Transverse colon (tissue), 4 donors: ENCODE data around the gene TMED8. TPM values are rescaled to one million over a fixed set of nuclear protein-coding genes. Genes with fewer than 3 reads are reported as not detected.

Experiments
- DNase-seq: peaks from one replicate; pipeline ENCODE4 v3.0.0-alpha.2; 2019
- H3K27ac ChIP-seq, 4 donors: fragments of 200-600 bp; sonication (generic); 2 replicates each; pipeline ENCODE4 v1.5.1; 2016 to 2018; ENCODE audit warnings: inconsistent platforms in 4 of 4
- H3K27me3 ChIP-seq: fragments of 200-600 bp; sonication (generic); 2 replicates; pipeline ENCODE4 v1.5.1; 2017; ENCODE audit warnings: inconsistent platforms
- H3K36me3 ChIP-seq, 4 donors: fragments of 200-600 bp; sonication (generic); 2 replicates each; pipeline ENCODE4 v1.5.1; 2017 to 2019; ENCODE audit warnings: inconsistent platforms in 4 of 4
- H3K4me1 ChIP-seq, 4 donors: fragments of 200-600 bp; sonication (generic); 2 replicates each; pipeline ENCODE4 v1.5.1; 2017 to 2020; ENCODE audit warnings: inconsistent platforms in 4 of 4
- H3K4me3 ChIP-seq, 4 donors: fragments of 200-600 bp; sonication (generic); 1 replicate in 1 of 4; 2 replicates in 3 of 4; pipeline versions ENCODE4 v1.5.1 to v1.6.1; 2017 to 2019; ENCODE audit warnings: inconsistent platforms in 4 of 4
- H3K9me3 ChIP-seq, 2 donors: fragments of 200-600 bp; sonication (generic); 2 replicates each; pipeline ENCODE4 v1.5.1; 2017 to 2019; ENCODE audit warnings: inconsistent platforms in 2 of 2
- EP300 ChIP-seq: sonication (generic); formaldehyde crosslinking; IDR thresholded peaks from one replicate; pipeline ENCODE4 v1.6.1; 2017; ENCODE audit warnings: antibody characterized with exemption, low read depth
- POLR2A ChIP-seq: fragments of 450-650 bp; IDR thresholded peaks from one replicate; pipeline ENCODE4 v1.6.1; 2016; ENCODE audit warnings: antibody characterized with exemption, mild to moderate bottlenecking, moderate library complexity
- POLR2AphosphoS5 ChIP-seq, 3 donors: sonication (generic); formaldehyde crosslinking; IDR thresholded peaks; one replicate each; pipeline ENCODE4 v1.6.1; 2016; ENCODE audit warnings: antibody characterized with exemption in 3 of 3
- WGBS, 2 donors: methylation state at CpG; one replicate each; pipeline ENCODE4 v1.1.5; 2018; ENCODE audit warnings: low coverage in 1 of 2; 5-methylcytosine and 5-hydroxymethylcytosine counted together
- in situ Hi-C, 4 donors: fragments of 200-750 bp; cut with MboI; loops; one replicate each; pipeline versions ENCODE4 v1.15.0 to v1.15.1; 2017; ENCODE audit warnings: low sequenced_read_pairs in 3 of 4, low pct_ligation_motif_present in 1 of 4, low pct_unique_long_range_greater_than_20kb in 1 of 4
- intact Hi-C: fragments of 100-400 bp; cut with DNase I; formaldehyde crosslinking; loops from one replicate; pipeline ENCODE4 v1.15.1; 2023; ENCODE audit warnings: low total_unique reads
- total RNA-seq, 4 donors: library from RNA; depleted of rRNA; stranded (reverse); fragments of >200 nt; gene quantifications; one replicate each; pipeline ENCODE4 v1.1.0, GENCODE V29; 2016
- TF ChIP-seq, protein P1 (sequence below), 5 experiments: fragments of 200-600 bp in 3 of 5; fragments of 450-650 bp in 2 of 5; sonication (generic) in 3 of 5; IDR thresholded peaks; 1 replicate in 2 of 5; 2 replicates in 3 of 5; pipeline ENCODE4 v1.5.1; 2016 to 2017; ENCODE audit warnings: antibody characterized with exemption in 5 of 5, inconsistent platforms in 3 of 5, mild to moderate bottlenecking in 2 of 5, moderate library complexity in 1 of 5

The TMED8 gene, protein sequence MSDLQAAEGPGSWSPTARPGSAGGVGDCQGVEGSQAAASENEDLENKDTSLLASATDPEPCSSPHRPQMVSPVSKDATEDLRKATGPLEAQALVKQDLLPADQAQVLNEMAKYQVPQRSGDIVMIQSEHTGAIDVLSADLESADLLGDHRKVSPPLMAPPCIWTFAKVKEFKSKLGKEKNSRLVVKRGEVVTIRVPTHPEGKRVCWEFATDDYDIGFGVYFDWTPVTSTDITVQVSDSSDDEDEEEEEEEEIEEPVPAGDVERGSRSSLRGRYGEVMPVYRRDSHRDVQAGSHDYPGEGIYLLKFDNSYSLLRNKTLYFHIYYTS
- 1 to 10 TPM; 4.9 to 9.2 (median 6.2) TPM for total RNA-seq

DNA sequence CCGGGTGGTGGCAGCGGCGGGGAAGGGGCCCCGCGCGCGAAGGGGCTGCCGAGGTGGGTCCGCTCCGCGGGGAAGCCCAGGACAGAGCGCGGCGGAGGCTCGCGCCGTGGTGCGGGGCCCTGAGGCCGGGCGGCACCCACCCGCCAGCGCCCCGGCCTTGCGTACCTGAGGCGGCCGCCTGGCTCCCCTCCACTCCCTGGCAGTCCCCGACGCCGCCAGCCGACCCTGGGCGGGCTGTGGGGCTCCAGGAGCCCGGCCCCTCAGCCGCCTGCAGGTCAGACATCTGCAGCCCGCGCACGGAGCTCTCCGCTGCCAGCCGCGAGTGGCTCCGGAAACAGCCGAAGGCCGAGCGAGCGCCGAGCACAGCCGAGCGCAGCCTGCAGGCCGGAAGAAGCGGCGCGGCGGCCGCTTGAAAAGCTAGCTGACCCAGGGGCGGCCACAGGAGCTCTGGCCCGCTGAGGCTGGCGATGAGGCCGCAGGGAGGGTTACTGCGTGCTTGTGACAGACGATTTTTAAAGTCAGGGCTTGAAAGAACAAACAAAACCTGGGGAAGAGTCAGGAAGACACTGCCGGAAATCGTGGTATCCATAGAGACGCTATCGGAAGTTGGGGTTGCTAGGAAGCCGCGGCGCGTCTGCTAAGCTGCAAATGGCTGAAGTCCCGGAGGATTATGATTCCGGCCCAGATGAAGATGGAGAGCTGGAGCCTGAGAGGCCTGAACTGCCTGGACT lies at the start of gene TMED8, which contains the start of gene SAMD15:
TSS of gene TMED8 (minus strand) at position 324 of the 731 bp plus-strand sequence. CDS start at position 283, 41 bp downstream.
TSS of gene SAMD15 (plus strand) at position 609 of the 731 bp plus-strand sequence. CDS start at position 649, 40 bp downstream.
- DNase-seq, result peak; percentile 84
- no peaks in the 10 kb centered on the region for H3K36me3 ChIP-seq

GRCh38 chr14:77426396-77426795 lies 49.5 kb upstream of the TMED8 start:
- intact Hi-C loops (no loop called here), in situ Hi-C loops (no loop called here)
- Histone ChIP-seq H3K9me3 (no peaks in the 10 kb centered on the region), H3K4me1 (no peaks in the 10 kb centered on the region), H3K36me3 (peaks cover 0 to 75% (median 37%) of the 10 kb centered on the region in 4 donors), H3K4me3 (no peak overlapping the region), H3K27me3 (no peaks in the 10 kb centered on the region), H3K27ac (no peak overlapping the region)
- WGBS, 2 donors, result 92 to 95% methylated on average over 3 of the region's 3 CpGs
- TF ChIP-seq, protein P1, sequence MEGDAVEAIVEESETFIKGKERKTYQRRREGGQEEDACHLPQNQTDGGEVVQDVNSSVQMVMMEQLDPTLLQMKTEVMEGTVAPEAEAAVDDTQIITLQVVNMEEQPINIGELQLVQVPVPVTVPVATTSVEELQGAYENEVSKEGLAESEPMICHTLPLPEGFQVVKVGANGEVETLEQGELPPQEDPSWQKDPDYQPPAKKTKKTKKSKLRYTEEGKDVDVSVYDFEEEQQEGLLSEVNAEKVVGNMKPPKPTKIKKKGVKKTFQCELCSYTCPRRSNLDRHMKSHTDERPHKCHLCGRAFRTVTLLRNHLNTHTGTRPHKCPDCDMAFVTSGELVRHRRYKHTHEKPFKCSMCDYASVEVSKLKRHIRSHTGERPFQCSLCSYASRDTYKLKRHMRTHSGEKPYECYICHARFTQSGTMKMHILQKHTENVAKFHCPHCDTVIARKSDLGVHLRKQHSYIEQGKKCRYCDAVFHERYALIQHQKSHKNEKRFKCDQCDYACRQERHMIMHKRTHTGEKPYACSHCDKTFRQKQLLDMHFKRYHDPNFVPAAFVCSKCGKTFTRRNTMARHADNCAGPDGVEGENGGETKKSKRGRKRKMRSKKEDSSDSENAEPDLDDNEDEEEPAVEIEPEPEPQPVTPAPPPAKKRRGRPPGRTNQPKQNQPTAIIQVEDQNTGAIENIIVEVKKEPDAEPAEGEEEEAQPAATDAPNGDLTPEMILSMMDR (IDR thresholded peaks at IDR 0.05), result no peak
- no peak for TF ChIP-seq EP300
- TF ChIP-seq POLR2AphosphoS5 (IDR thresholded peaks at IDR 0.05), result no peak
- no peak for TF ChIP-seq POLR2A
- DNase-seq, result no peak

More for the DNA sequence above, at the start of gene TMED8, which contains the start of gene SAMD15:
- 1% methylated on average over 69 of the region's 69 CpGs; no CpG with 5 or more reads in 1 of the 2 donors for WGBS, 2 donors
- in situ Hi-C loops, result no loop called here
- TF ChIP-seq, protein P1 (IDR thresholded peaks at IDR 0.05), result peak in 3 of 5 experiments; percentile 32 to 43 (median 38)
- TF ChIP-seq POLR2AphosphoS5 (IDR thresholded peaks at IDR 0.05), result peak in 2 of 3 donors; percentile 45 to 49
- no peak for TF ChIP-seq EP300
- Histone ChIP-seq H3K9me3 (no peaks in the 10 kb centered on the region), H3K27me3 (no peaks in the 10 kb centered on the region), H3K4me3 (peak within 1 kb of the TSS; percentile 80 to 99 (median 90)), H3K27ac (peak within 1 kb of the TSS; percentile 88 to 96 (median 92)), H3K4me1 (peaks cover 0 to 23% (median 16%) of the 10 kb centered on the region in 4 donors)
- intact Hi-C loops, result no loop called here

DNA sequence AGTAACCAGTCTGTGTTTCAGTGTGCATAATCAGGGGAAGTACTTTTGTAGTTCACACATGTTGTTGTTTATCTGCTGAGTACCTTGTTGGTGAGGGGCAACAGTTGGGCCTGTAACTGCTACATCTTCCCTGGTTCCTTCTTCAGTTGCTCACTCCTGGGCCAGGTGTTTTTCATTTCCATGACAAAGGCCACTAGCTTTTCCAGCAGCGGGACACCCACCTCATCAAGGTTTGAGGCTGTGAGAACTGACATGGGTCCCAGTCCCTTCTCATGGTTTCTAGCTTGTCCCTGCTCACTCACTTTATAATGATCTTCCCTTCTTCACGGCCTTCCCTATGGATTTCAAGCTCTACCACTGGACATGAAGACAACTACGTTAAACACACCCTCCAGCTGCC lies 48.0 kb upstream of the TMED8 start:
- Histone ChIP-seq H3K9me3 (no peaks in the 10 kb centered on the region), H3K27ac (no peak overlapping the region), H3K4me3 (no peak overlapping the region), H3K4me1 (no peaks in the 10 kb centered on the region), H3K27me3 (no peaks in the 10 kb centered on the region), H3K36me3 (peaks cover 0 to 69% (median 33%) of the 10 kb centered on the region in 4 donors)
- intact Hi-C loops, result no loop called here
- in situ Hi-C loops, result no loop called here
- TF ChIP-seq POLR2A (no peak), EP300 (no peak), POLR2AphosphoS5 (IDR thresholded peaks at IDR 0.05) (no peak)
- TF ChIP-seq, protein P1 (IDR thresholded peaks at IDR 0.05), result no peak
- 82 to 91% methylated on average over 3 of the region's 3 CpGs for WGBS, 2 donors
- no peak for DNase-seq

GRCh38 chr14:77423423-77423822 lies 46.5 kb upstream of the TMED8 start, which contains the start of gene NOXRED1:
Gene NOXRED1, minus strand, starts transcription at chr14:77423523. Its CDS starts 634 bp downstream, at chr14:77422889.
- WGBS, 2 donors, result 100% methylated on average over 1 of the region's 1 CpG

More at GRCh38 chr14:77423423-77423822, 46.5 kb upstream of the TMED8 start, which contains the start of gene NOXRED1:
- intact Hi-C loops (no loop called here), in situ Hi-C loops (no loop called here)
- Histone ChIP-seq H3K4me1 (no peaks in the 10 kb centered on the region), H3K27ac (no peak within 1 kb of the TSS), H3K36me3 (peaks cover 0 to 56% (median 26%) of the 10 kb centered on the region in 4 donors), H3K4me3 (no peak within 1 kb of the TSS), H3K9me3 (peaks cover 7 to 10% of the 10 kb centered on the region in 2 donors), H3K27me3 (no peaks in the 10 kb centered on the region)
- no peak for DNase-seq
- TF ChIP-seq EP300 (no peak), POLR2A (no peak), POLR2AphosphoS5 (IDR thresholded peaks at IDR 0.05) (no peak)
- TF ChIP-seq, protein P1 (IDR thresholded peaks at IDR 0.05), result no peak
